K562 (cell line): ENCODE results near the gene SRP54. TPM values are rescaled to one million over a fixed set of nuclear protein-coding genes. Genes with fewer than 3 reads are reported as not detected.
A peak's percentile ranks its signal among the peaks of the same experiment; 100 is the strongest.
"Not testable (repeated sequence)": the region's sequence is repeated elsewhere in the genome, so short reads cannot be mapped to it uniquely, and the experiment has no call there.

ENCODE experiments used
- ATAC-seq: fragments of 200-7000 bp; cut with Tn5 transposase; 3 replicates; pipeline ENCODE4 v1.9.1; 2020; ENCODE audit warnings: moderate library complexity
- BruUV-seq: library from RNA; stranded (reverse); fragments of 400-500 nt; replicated peaks from 2 replicates; lab custom pipeline; 2021; lab: Mats Ljungman, UMichigan
- CTCF ChIA-PET: fragments of 300-600 bp; formaldehyde crosslinking; extraction: SDS; loops from one replicate; lab custom pipeline; 2021; ENCODE audit warnings: low intra/inter-chr PET ratio; lab: Yijun Ruan, JAX
- POLR2A ChIA-PET: fragments of 300-600, 350-650 bp; sonication (Branson Sonifier 250); formaldehyde crosslinking; extraction: SDS; loops from one replicate; lab custom pipeline; 2021; ENCODE audit warnings: antibody characterized with exemption, inconsistent platforms; lab: Yijun Ruan, JAX
- DNase-seq, 4 experiments: peaks; one replicate each; pipeline versions ENCODE4 v3.0.0 to v3.0.0-alpha.2; 2011 to 2018; ENCODE audit warnings: low spot score in 3 of 4, mixed read lengths in 3 of 4; ENCODE audit errors: extremely low read depth in 1 of 4
- FAIRE-seq: peaks from 2 replicates; lab custom pipeline; 2011; peaks lifted over from hg19 to GRCh38; lab: Jason Lieb, UNC
- H2AFZ ChIP-seq: 2 replicates; pipeline ENCODE4 v1.6.0; 2011; ENCODE audit warnings: low read depth, low read length, control low read depth, inconsistent platforms
- H3K27ac ChIP-seq: fragments of 200-600 bp; 3 replicates; pipeline ENCODE4 v1.8.0; 2011; ENCODE audit warnings: low read depth, mild to moderate bottlenecking, control low read depth, inconsistent platforms, low read length, moderate library complexity, mixed read lengths; ENCODE audit errors: extremely low read depth
- H3K27me3 ChIP-seq, 2 experiments: fragments of 300-600 bp in 1 of 2; 2 replicates in 1 of 2; 3 replicates in 1 of 2; pipeline versions ENCODE4 v1.6.0 to v1.8.0; 2011; ENCODE audit warnings: inconsistent platforms in 2 of 2, low read length in 2 of 2, mild to moderate bottlenecking in 1 of 2, mixed read lengths in 1 of 2, moderate library complexity in 1 of 2; ENCODE audit not compliant: control insufficient read depth in 2 of 2, insufficient read depth in 2 of 2
- H3K36me3 ChIP-seq: fragments of 300-600 bp; 3 replicates; pipeline ENCODE4 v1.8.0; 2011; ENCODE audit warnings: mild to moderate bottlenecking, low read length, inconsistent platforms; ENCODE audit not compliant: control insufficient read depth, insufficient read depth
- H3K4me1 ChIP-seq, 2 experiments: fragments of 200-600 bp in 1 of 2; replicated peaks in 1 of 2; 2 replicates in 1 of 2; 3 replicates in 1 of 2; pipeline versions ENCODE4 v1.5.1 to v1.8.0; 2011; ENCODE audit warnings: inconsistent platforms in 2 of 2, low read length in 2 of 2, mild to moderate bottlenecking in 1 of 2, mixed read lengths in 1 of 2, moderate library complexity in 1 of 2; ENCODE audit not compliant: control insufficient read depth in 2 of 2, insufficient read depth in 2 of 2
- H3K4me2 ChIP-seq: 2 replicates; pipeline ENCODE4 v1.6.1; 2011; ENCODE audit warnings: low read length, control low read depth, inconsistent platforms, mixed read lengths; ENCODE audit not compliant: insufficient read depth
- H3K4me3 ChIP-seq: fragments of 200-600 bp; sonication (generic), shearing (Covaris generic); 2 replicates; pipeline ENCODE4 v1.5.1; 2016; ENCODE audit warnings: control low read depth, inconsistent platforms
- H3K79me2 ChIP-seq: fragments of 200-600 bp; 3 replicates; pipeline ENCODE4 v1.8.0; 2011; ENCODE audit warnings: low read length, inconsistent platforms; ENCODE audit not compliant: control insufficient read depth, insufficient read depth
- H3K9ac ChIP-seq, 2 experiments: 2 replicates each; pipeline versions ENCODE4 v1.6.0 to v1.6.1; 2011; ENCODE audit warnings: low read depth in 2 of 2, low read length in 2 of 2, control low read depth in 1 of 2, inconsistent platforms in 1 of 2, mild to moderate bottlenecking in 1 of 2, mixed read lengths in 1 of 2; ENCODE audit not compliant: insufficient read depth in 1 of 2
- H3K9me1 ChIP-seq: one replicate; pipeline ENCODE4 v1.6.0; 2011; ENCODE audit warnings: inconsistent platforms, mild to moderate bottlenecking, low read length, moderate library complexity; ENCODE audit not compliant: control insufficient read depth, insufficient read depth
- H3K9me3 ChIP-seq: replicated peaks from 2 replicates; pipeline ENCODE4 v1.5.1; 2011; ENCODE audit warnings: low read depth, low read length, inconsistent platforms; ENCODE audit not compliant: control insufficient read depth, insufficient read depth
- H4K20me1 ChIP-seq: replicated peaks from 2 replicates; pipeline ENCODE4 v1.6.1; 2011; ENCODE audit warnings: low read length, inconsistent platforms, mixed read lengths; ENCODE audit not compliant: control insufficient read depth, insufficient read depth
- ETV1 ChIP-seq: fragments of 450-650 bp; conservative IDR thresholded peaks from 2 replicates; pipeline ENCODE4 v1.6.1; 2016; ENCODE audit warnings: missing genetic modification characterization, control low read depth, low read depth, missing compliant biosample characterization
- SMAD4 ChIP-seq: fragments of 250-450 bp; sonication (Bioruptor Pico); conservative IDR thresholded peaks from 2 replicates; pipeline ENCODE4 v1.8.0; 2021; ENCODE audit warnings: inconsistent platforms, mild to moderate bottlenecking, moderate library complexity
- WGBS: fragments of 100-300 bp; shearing (Covaris generic); methylation state at CpG from one replicate; pipeline ENCODE4 v1.1.6; 2016; ENCODE audit warnings: low coverage, mixed read lengths; ENCODE audit not compliant: insufficient coverage; ENCODE audit errors: missing lambda C conversion rate; 5-methylcytosine and 5-hydroxymethylcytosine counted together
- in situ Hi-C: fragments of 300-500 bp; cut with MboI; formaldehyde crosslinking; loops from 4 replicates; pipeline ENCODE4 v1.15.0; 2018; ENCODE audit warnings: inconsistent platforms, mixed read lengths
- intact Hi-C: fragments of 100-400 bp; cut with micrococcal nuclease; formaldehyde crosslinking; loops from 2 replicates; pipeline ENCODE4 v1.14.2; 2022
- polyA plus RNA-seq, 8 experiments: library from polyadenylated mRNA; depleted of rRNA in 4 of 8; stranded (reverse) in 5 of 8; unstranded in 3 of 8; fragments of >200 nt; fragmentation: Nextera tagmentation in 2 of 8; fragmentation: Illumina TruSeq in 1 of 8; extraction: Ambion mirVana in 2 of 8; extraction: Trizol in 1 of 8; gene quantifications; 2 replicates each; pipeline versions ENCODE4 v1.2.1 to v1.2.3, GENCODE V29; 2011 to 2014; ENCODE audit warnings: inconsistent platforms in 1 of 8, missing spikeins in 1 of 8
- total RNA-seq, 7 experiments: library from RNA; depleted of rRNA in 6 of 7; stranded (reverse); fragments of >200 nt in 6 of 7; fragmentation: Illumina TruSeq in 2 of 7; extraction: Trizol in 2 of 7; gene quantifications; 2 replicates each; pipeline versions ENCODE4 v1.2.1 to v1.2.3, GENCODE V29; 2011 to 2021; ENCODE audit warnings: low replicate concordance in 1 of 7
- TF ChIP-seq, protein P1 (sequence below): fragments of 200-800 bp; sonication (Bioruptor generic); IDR thresholded peaks from 2 replicates; pipeline ENCODE4 v1.6.1; 2017; ENCODE audit warnings: missing genetic modification characterization, missing compliant biosample characterization

The SRP54 gene
- total and polyA plus RNA-seq, 9 of the 15 experiments (the other 6 are each of a cell fraction or from before 2014, with no cell fraction given) = 28.6 to 69.8 (median 51.7) TPM

DNA sequence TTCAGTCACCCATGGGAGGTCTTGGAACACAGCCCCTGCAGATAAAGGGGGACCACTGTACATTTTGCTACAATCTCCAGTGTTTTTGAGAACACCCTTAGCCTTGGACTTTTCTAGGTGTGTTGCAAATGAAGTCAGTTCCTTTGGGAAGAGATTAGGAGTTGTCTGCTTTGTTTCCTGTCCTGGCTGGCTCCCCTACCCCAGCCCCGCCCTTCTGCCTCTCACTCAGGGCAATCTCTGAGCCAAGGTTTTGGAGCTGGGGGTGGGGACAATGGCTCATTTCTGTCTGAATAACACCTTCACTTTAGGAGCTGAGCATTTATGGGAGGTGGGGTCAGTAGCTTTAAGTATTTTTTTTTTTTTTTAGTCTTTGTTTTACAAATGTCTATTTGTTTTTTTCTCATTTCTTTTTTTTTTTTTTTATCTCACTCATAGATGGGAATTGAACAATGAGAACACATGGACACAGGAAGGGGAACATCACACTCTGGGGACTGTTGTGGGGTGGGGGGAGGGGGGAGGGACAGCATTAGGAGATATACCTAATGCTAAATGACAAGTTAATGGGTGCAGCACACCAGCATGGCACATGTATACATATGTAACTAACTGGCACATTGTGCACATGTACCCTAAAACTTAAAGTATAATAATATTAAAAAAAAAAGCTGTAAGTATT is 78.5 kb downstream of the SRP54 start:
- POLR2A ChIA-PET, intact Hi-C loops, H4K20me1 ChIP-seq, CTCF ChIA-PET, H3K4me1 ChIP-seq, H3K4me2 ChIP-seq, in situ Hi-C loops, H3K9me1 ChIP-seq, H3K9ac ChIP-seq, H3K4me3 ChIP-seq, H3K9me3 ChIP-seq, H3K27ac ChIP-seq, H3K27me3 ChIP-seq, BruUV-seq, H3K79me2 ChIP-seq, H2AFZ ChIP-seq: not testable (repeated sequence)
- peak; percentile 85 for FAIRE-seq
- H3K36me3 ChIP-seq = peaks cover 20% of the 10 kb centered on the region; the same call in 1 of the 3 replicates
- peak; percentile 11 to 61 (median 34) for DNase-seq
- peak; percentile 89 for ATAC-seq
- no CpG with 5 or more reads among the region's 1 CpG for WGBS
- peak; percentile 90 for TF ChIP-seq SMAD4
- TF ChIP-seq, protein P1, sequence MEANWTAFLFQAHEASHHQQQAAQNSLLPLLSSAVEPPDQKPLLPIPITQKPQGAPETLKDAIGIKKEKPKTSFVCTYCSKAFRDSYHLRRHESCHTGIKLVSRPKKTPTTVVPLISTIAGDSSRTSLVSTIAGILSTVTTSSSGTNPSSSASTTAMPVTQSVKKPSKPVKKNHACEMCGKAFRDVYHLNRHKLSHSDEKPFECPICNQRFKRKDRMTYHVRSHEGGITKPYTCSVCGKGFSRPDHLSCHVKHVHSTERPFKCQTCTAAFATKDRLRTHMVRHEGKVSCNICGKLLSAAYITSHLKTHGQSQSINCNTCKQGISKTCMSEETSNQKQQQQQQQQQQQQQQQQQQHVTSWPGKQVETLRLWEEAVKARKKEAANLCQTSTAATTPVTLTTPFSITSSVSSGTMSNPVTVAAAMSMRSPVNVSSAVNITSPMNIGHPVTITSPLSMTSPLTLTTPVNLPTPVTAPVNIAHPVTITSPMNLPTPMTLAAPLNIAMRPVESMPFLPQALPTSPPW (CRISPR knock-in tag) = 0 out of 2 replicates have a peak, but pooled peaks have one; percentile 21
- peak; percentile 55; the same call in 1 of the 2 replicates for TF ChIP-seq ETV1

DNA sequence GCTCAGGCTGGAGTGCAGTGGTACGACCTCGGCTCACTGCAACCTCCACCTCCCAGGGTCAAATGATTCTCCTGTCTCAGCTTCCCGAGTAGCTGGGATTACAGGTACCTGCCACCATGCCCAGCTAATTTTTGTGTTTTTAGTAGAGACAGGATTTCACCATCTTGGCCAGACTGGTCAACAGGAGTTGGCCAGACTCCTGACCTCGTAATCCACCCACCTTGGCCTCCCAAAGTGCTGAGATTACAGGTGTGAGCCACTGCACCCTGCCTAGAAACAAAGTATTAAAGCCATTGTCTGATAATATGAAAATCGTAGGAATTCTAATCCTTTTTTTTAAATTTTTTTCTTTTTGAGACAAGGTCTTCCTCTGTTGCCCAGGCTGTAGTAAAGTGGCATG is 82.9 kb downstream of the SRP54 start:
- H4K20me1 ChIP-seq, H3K36me3 ChIP-seq, H3K27me3 ChIP-seq, H3K4me3 ChIP-seq, H2AFZ ChIP-seq, H3K9ac ChIP-seq, ATAC-seq, H3K9me1 ChIP-seq, FAIRE-seq, intact Hi-C loops, H3K27ac ChIP-seq, H3K4me1 ChIP-seq, DNase-seq, H3K4me2 ChIP-seq, BruUV-seq, H3K9me3 ChIP-seq, in situ Hi-C loops, CTCF ChIA-PET, H3K79me2 ChIP-seq: not testable (repeated sequence)
- POLR2A ChIA-PET = interaction anchor here (1.6 kb wide), 1 partner anchor 10 kb away, joined by 4 read pairs; no protein-coding TSS in a partner anchor
- 71% methylated on average over 4 of the region's 5 CpGs for WGBS
